ENCODE data around the gene CADM2. TPM values are rescaled to one million over a fixed set of nuclear protein-coding genes. Genes with fewer than 3 reads are reported as not detected.

The CADM2 gene
- total RNA-seq, 1 donor, result not detected

DNA sequence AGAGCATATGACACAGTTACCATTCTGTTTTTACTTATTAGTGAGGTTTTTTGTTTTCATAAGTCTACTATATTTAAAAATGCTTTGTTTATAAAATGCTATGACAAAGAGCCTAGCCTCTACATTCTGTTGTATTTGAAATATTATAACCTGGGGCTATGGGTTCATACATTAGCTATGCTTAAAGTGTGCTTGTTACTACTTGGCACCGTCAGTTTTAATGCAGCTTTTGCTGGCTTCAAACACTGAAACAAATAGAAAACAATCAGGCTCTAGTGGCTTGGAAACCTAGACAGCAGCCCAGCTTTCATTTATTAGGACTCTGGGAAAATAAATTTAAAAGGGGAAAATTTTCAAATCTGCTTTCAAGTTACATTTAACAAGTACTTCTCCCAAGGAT, 635.9 kb downstream of the CADM2 start:
- DNase-seq (ENCODE audit: insufficient read length, low spot score, missing footprints), result no peak
- no peaks in the 10 kb centered on the region for H3K36me3 ChIP-seq (ENCODE audit: insufficient read depth, low read length)
- TF ChIP-seq, protein P1, sequence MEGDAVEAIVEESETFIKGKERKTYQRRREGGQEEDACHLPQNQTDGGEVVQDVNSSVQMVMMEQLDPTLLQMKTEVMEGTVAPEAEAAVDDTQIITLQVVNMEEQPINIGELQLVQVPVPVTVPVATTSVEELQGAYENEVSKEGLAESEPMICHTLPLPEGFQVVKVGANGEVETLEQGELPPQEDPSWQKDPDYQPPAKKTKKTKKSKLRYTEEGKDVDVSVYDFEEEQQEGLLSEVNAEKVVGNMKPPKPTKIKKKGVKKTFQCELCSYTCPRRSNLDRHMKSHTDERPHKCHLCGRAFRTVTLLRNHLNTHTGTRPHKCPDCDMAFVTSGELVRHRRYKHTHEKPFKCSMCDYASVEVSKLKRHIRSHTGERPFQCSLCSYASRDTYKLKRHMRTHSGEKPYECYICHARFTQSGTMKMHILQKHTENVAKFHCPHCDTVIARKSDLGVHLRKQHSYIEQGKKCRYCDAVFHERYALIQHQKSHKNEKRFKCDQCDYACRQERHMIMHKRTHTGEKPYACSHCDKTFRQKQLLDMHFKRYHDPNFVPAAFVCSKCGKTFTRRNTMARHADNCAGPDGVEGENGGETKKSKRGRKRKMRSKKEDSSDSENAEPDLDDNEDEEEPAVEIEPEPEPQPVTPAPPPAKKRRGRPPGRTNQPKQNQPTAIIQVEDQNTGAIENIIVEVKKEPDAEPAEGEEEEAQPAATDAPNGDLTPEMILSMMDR (IDR thresholded peaks at IDR 0.05; ENCODE audit: extremely low read depth, low read depth, low read length), result no peak
- no peaks in the 10 kb centered on the region for H3K4me1 ChIP-seq (ENCODE audit: insufficient read depth, low read length)
- no peak overlapping the region for H3K4me3 ChIP-seq (ENCODE audit: insufficient read depth, low read length)
- no peaks in the 10 kb centered on the region for H3K27me3 ChIP-seq (ENCODE audit: insufficient read depth, low read length)
- H3K79me2 ChIP-seq (ENCODE audit: insufficient read depth, low read length), result no peaks in the 10 kb centered on the region
- no peaks in the 10 kb centered on the region for H3K9me3 ChIP-seq (ENCODE audit: low read depth, low read length)
- no peak overlapping the region for H3K27ac ChIP-seq (ENCODE audit: low read depth, low read length)
- no peak overlapping the region for H2AFZ ChIP-seq (ENCODE audit: low read length)
- H3K4me2 ChIP-seq (ENCODE audit: insufficient read depth, low read length), result no peak overlapping the region
- H4K20me1 ChIP-seq (ENCODE audit: insufficient read depth, low read length), result no peaks in the 10 kb centered on the region

DNA sequence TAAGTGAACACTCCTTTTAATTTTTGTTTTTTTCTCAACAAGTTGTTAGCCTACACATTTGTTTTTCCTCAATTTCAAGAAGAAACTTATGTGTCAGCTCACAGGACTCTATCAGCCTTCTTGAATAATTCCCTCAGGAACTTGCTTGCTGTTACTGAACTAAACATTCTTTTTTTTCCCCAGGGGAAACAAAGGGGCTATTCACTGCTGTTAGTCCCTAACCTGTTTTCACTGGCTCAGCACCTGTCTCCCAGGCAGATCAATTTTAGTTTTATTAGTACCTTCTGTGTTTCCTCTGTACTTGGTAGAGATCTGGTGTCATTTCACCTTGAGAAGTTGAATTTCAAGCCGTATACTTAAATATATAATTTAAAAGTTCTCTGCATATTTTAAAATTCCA, 644.6 kb downstream of the CADM2 start:
- H3K4me1 ChIP-seq (ENCODE audit: insufficient read depth, low read length), result no peaks in the 10 kb centered on the region
- no peaks in the 10 kb centered on the region for H3K27me3 ChIP-seq (ENCODE audit: insufficient read depth, low read length)
- no peaks in the 10 kb centered on the region for H3K9me3 ChIP-seq (ENCODE audit: low read depth, low read length)
- no peaks in the 10 kb centered on the region for H3K79me2 ChIP-seq (ENCODE audit: insufficient read depth, low read length)
- H3K36me3 ChIP-seq (ENCODE audit: insufficient read depth, low read length), result no peaks in the 10 kb centered on the region
- TF ChIP-seq, protein P1 (IDR thresholded peaks at IDR 0.05; ENCODE audit: extremely low read depth, low read depth, low read length), result no peak
- no peak for DNase-seq (ENCODE audit: insufficient read length, low spot score, missing footprints)
- H3K4me2 ChIP-seq (ENCODE audit: insufficient read depth, low read length), result no peak overlapping the region
- no peak overlapping the region for H3K4me3 ChIP-seq (ENCODE audit: insufficient read depth, low read length)
- H3K27ac ChIP-seq (ENCODE audit: low read depth, low read length), result no peak overlapping the region
- no peaks in the 10 kb centered on the region for H4K20me1 ChIP-seq (ENCODE audit: insufficient read depth, low read length)
- no peak overlapping the region for H2AFZ ChIP-seq (ENCODE audit: low read length)

DNA sequence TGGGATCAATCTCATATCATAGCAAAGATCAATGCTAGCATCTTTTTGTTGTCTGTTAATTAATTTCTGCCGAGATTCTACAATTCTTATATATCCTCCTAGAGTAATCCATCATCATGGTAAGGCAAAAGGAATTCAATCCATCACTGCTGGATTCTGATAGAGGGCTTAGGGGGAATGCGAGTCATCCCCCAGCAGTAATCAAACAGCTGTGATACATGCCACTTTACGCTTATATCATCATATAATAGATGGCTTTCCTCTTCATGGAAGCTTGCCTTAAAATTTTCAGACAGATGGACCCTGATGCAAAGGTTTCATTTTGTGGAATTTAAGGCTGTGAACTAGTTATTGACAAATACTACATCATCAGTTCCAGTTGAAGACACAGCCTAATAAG, 645.9 kb downstream of the CADM2 start:
- Histone ChIP-seq H4K20me1 (ENCODE audit: insufficient read depth, low read length) (no peaks in the 10 kb centered on the region), H3K27ac (ENCODE audit: low read depth, low read length) (no peak overlapping the region), H3K36me3 (ENCODE audit: insufficient read depth, low read length) (no peaks in the 10 kb centered on the region), H2AFZ (ENCODE audit: low read length) (no peak overlapping the region), H3K4me2 (ENCODE audit: insufficient read depth, low read length) (no peak overlapping the region), H3K4me1 (ENCODE audit: insufficient read depth, low read length) (no peaks in the 10 kb centered on the region), H3K27me3 (ENCODE audit: insufficient read depth, low read length) (no peaks in the 10 kb centered on the region), H3K4me3 (ENCODE audit: insufficient read depth, low read length) (no peak overlapping the region), H3K9me3 (ENCODE audit: low read depth, low read length) (no peaks in the 10 kb centered on the region), H3K79me2 (ENCODE audit: insufficient read depth, low read length) (no peaks in the 10 kb centered on the region)
- no peak for DNase-seq (ENCODE audit: insufficient read length, low spot score, missing footprints)
- TF ChIP-seq, protein P1 (IDR thresholded peaks at IDR 0.05; ENCODE audit: extremely low read depth, low read depth, low read length), result no peak

DNA sequence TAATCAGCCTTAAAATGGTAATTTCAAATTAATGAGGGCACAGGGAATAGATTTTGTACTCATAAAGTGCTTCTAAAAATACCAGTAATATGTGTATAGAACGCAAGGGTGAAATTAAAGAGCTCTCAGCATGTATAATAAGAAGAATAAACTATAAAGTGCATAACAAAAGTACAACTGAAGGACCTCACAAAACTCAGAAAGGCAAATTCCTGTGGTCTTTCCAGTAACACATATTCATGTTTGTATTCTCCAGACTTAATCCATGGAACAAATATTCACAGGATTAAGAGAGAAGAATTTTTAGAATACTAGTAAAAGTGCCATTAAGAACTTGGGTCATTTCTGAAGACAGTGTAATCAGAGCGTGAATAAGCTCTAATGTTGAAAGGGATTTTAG, 646.3 kb downstream of the CADM2 start:
- H2AFZ ChIP-seq (ENCODE audit: low read length), result no peak overlapping the region
- H3K36me3 ChIP-seq (ENCODE audit: insufficient read depth, low read length), result no peaks in the 10 kb centered on the region
- H3K4me3 ChIP-seq (ENCODE audit: insufficient read depth, low read length), result no peak overlapping the region
- no peak overlapping the region for H3K27ac ChIP-seq (ENCODE audit: low read depth, low read length)
- no peaks in the 10 kb centered on the region for H3K9me3 ChIP-seq (ENCODE audit: low read depth, low read length)
- H3K4me1 ChIP-seq (ENCODE audit: insufficient read depth, low read length), result no peaks in the 10 kb centered on the region
- no peaks in the 10 kb centered on the region for H4K20me1 ChIP-seq (ENCODE audit: insufficient read depth, low read length)
- no peak overlapping the region for H3K4me2 ChIP-seq (ENCODE audit: insufficient read depth, low read length)
- H3K27me3 ChIP-seq (ENCODE audit: insufficient read depth, low read length), result no peaks in the 10 kb centered on the region
- TF ChIP-seq, protein P1 (IDR thresholded peaks at IDR 0.05; ENCODE audit: extremely low read depth, low read depth, low read length), result no peak
- no peak for DNase-seq (ENCODE audit: insufficient read length, low spot score, missing footprints)
- no peaks in the 10 kb centered on the region for H3K79me2 ChIP-seq (ENCODE audit: insufficient read depth, low read length)

Data from osteoblast (primary cell).